Trophoblast cell (in vitro differentiated cells and primary cell): Measurements from ENCODE around the gene SRP72.

ENCODE experiments used
- DNase-seq, 2 donors: peaks; one replicate each; pipeline ENCODE4 v3.0.0-alpha.2; 2016
- H2AFZ ChIP-seq: 2 replicates; pipeline ENCODE4 v1.6.1; 2013; ENCODE audit warnings: low read length, moderate library complexity, mild to moderate bottlenecking; ENCODE audit not compliant: insufficient read depth, poor library complexity
- H2AK5ac ChIP-seq: 2 replicates; pipeline ENCODE4 v1.6.1; 2013; ENCODE audit warnings: mild to moderate bottlenecking, low read length
- H2BK120ac ChIP-seq: 2 replicates; pipeline ENCODE4 v1.6.1; 2013; ENCODE audit warnings: low read length, mild to moderate bottlenecking, moderate library complexity; ENCODE audit not compliant: insufficient read depth, poor library complexity
- H2BK12ac ChIP-seq: 2 replicates; pipeline ENCODE4 v1.6.1; 2013; ENCODE audit warnings: mild to moderate bottlenecking, low read length, moderate library complexity
- H2BK5ac ChIP-seq: 2 replicates; pipeline ENCODE4 v1.6.1; 2013; ENCODE audit warnings: low read length, low read depth, moderate library complexity, mild to moderate bottlenecking; ENCODE audit not compliant: poor library complexity
- H3K14ac ChIP-seq: 2 replicates; pipeline ENCODE4 v1.6.1; 2013; ENCODE audit warnings: mild to moderate bottlenecking, low read length
- H3K18ac ChIP-seq: 2 replicates; pipeline ENCODE4 v1.6.1; 2013; ENCODE audit warnings: mild to moderate bottlenecking, low read length
- H3K23ac ChIP-seq: 2 replicates; pipeline ENCODE4 v1.6.1; 2013; ENCODE audit warnings: low read length
- H3K27ac ChIP-seq: 2 replicates; pipeline ENCODE4 v1.5.1; 2013; ENCODE audit warnings: low read depth, mild to moderate bottlenecking, inconsistent platforms, low read length, moderate library complexity
- H3K27me3 ChIP-seq: 2 replicates; pipeline ENCODE4 v1.6.1; 2013; ENCODE audit warnings: inconsistent platforms, mild to moderate bottlenecking, low read length, moderate library complexity; ENCODE audit not compliant: insufficient read depth
- H3K36me3 ChIP-seq, 2 experiments: 1 replicate in 1 of 2; 2 replicates in 1 of 2; pipeline ENCODE4 v1.6.1; 2013; ENCODE audit warnings: low read length in 2 of 2, mild to moderate bottlenecking in 2 of 2, moderate library complexity in 1 of 2; ENCODE audit not compliant: insufficient read depth in 2 of 2, control insufficient read depth in 1 of 2
- H3K4ac ChIP-seq: 2 replicates; pipeline ENCODE4 v1.6.1; 2013; ENCODE audit warnings: low read depth, mild to moderate bottlenecking, low read length, moderate library complexity
- H3K4me1 ChIP-seq, 2 experiments: 1 replicate in 1 of 2; 2 replicates in 1 of 2; pipeline ENCODE4 v1.6.1; 2013; ENCODE audit warnings: low read length in 2 of 2, mild to moderate bottlenecking in 2 of 2, moderate library complexity in 1 of 2; ENCODE audit not compliant: insufficient read depth in 2 of 2, control insufficient read depth in 1 of 2
- H3K4me2 ChIP-seq: 2 replicates; pipeline ENCODE4 v1.6.1; 2013; ENCODE audit warnings: inconsistent platforms, mild to moderate bottlenecking, low read length, moderate library complexity
- H3K4me3 ChIP-seq: 2 replicates; pipeline ENCODE4 v1.5.1; 2013; ENCODE audit warnings: mild to moderate bottlenecking, low read depth, low read length, inconsistent platforms
- H3K79me1 ChIP-seq: one replicate; pipeline ENCODE4 v1.6.1; 2013; ENCODE audit warnings: low read length
- H3K79me2 ChIP-seq: 2 replicates; pipeline ENCODE4 v1.6.1; 2013; ENCODE audit warnings: low read length, mild to moderate bottlenecking; ENCODE audit not compliant: control insufficient read depth, insufficient read depth, poor library complexity
- H3K9ac ChIP-seq: 2 replicates; pipeline ENCODE4 v1.6.1; 2013; ENCODE audit warnings: mild to moderate bottlenecking, low read length
- H3K9me3 ChIP-seq: 2 replicates; pipeline ENCODE4 v1.6.1; 2013; ENCODE audit warnings: low read depth, mild to moderate bottlenecking, control low read depth, inconsistent platforms, low read length; ENCODE audit not compliant: insufficient read depth
- H4K12ac ChIP-seq: 2 replicates; pipeline ENCODE4 v1.6.1; 2013; ENCODE audit warnings: low read depth, mild to moderate bottlenecking, low read length, moderate library complexity
- H4K8ac ChIP-seq: 2 replicates; pipeline ENCODE4 v1.6.1; 2013; ENCODE audit warnings: low read depth, mild to moderate bottlenecking, low read length, moderate library complexity
- H4K91ac ChIP-seq: one replicate; pipeline ENCODE4 v1.6.1; 2013; ENCODE audit warnings: low read depth, mild to moderate bottlenecking, low read length, moderate library complexity
- WGBS: extraction: QIAGEN DNeasy Blood & Tissue Kit; methylation state at CpG from one replicate; pipeline ENCODE4 v1.1.7; 2013; ENCODE audit warnings: missing lambda C conversion rate; ENCODE audit not compliant: insufficient read length, insufficient coverage; ENCODE audit errors: extremely low coverage; 5-methylcytosine and 5-hydroxymethylcytosine counted together

The SRP72 gene

GRCh38 chr4:56450342-56450741 is 17.1 kb upstream of the SRP72 start:
- H3K4me2 ChIP-seq: no peak overlapping the region
- no peaks in the 10 kb centered on the region for H3K79me1 ChIP-seq
- no peak overlapping the region for H3K4ac ChIP-seq
- no peak for DNase-seq
- H4K8ac ChIP-seq: no peak overlapping the region
- H2AK5ac ChIP-seq: no peak overlapping the region
- H4K12ac ChIP-seq: no peak overlapping the region
- no peak overlapping the region for H2BK120ac ChIP-seq
- no peaks in the 10 kb centered on the region for H3K4me1 ChIP-seq
- no peak overlapping the region for H2BK5ac ChIP-seq
- peaks cover 9 to 26% of the 10 kb centered on the region in 2 experiments for H3K36me3 ChIP-seq
- H3K23ac ChIP-seq: no peak overlapping the region
- no peak overlapping the region for H2AFZ ChIP-seq
- H3K27ac ChIP-seq: no peak overlapping the region
- no peak overlapping the region for H3K9ac ChIP-seq
- no peak overlapping the region for H4K91ac ChIP-seq
- H3K4me3 ChIP-seq: no peak overlapping the region
- WGBS: no CpG with 5 or more reads among the region's 1 CpG
- no peak overlapping the region for H2BK12ac ChIP-seq
- H3K14ac ChIP-seq: no peak overlapping the region
- H3K27me3 ChIP-seq: no peaks in the 10 kb centered on the region
- H3K79me2 ChIP-seq: no peaks in the 10 kb centered on the region
- H3K9me3 ChIP-seq: no peaks in the 10 kb centered on the region
- no peak overlapping the region for H3K18ac ChIP-seq

GRCh38 chr4:56460085-56460484 is 7.3 kb upstream of the SRP72 start:
- Histone ChIP-seq H2AFZ (no peak overlapping the region), H2BK5ac (no peak overlapping the region), H3K36me3 (peaks cover 24 to 33% of the 10 kb centered on the region in 2 experiments), H3K27me3 (no peaks in the 10 kb centered on the region), H3K14ac (no peak overlapping the region), H4K12ac (no peak overlapping the region), H3K9ac (no peak overlapping the region), H3K27ac (no peak overlapping the region), H2AK5ac (no peak overlapping the region), H3K4ac (no peak overlapping the region), H3K18ac (no peak overlapping the region), H3K4me3 (no peak overlapping the region), H4K91ac (no peak overlapping the region), H3K4me1 (no peaks in the 10 kb centered on the region), H2BK120ac (no peak overlapping the region), H3K4me2 (no peak overlapping the region), H3K79me1 (no peaks in the 10 kb centered on the region), H2BK12ac (no peak overlapping the region), H4K8ac (no peak overlapping the region), H3K23ac (no peak overlapping the region), H3K79me2 (no peaks in the 10 kb centered on the region), H3K9me3 (no peaks in the 10 kb centered on the region)
- WGBS: no CpG with 5 or more reads among the region's 3 CpGs
- no peak for DNase-seq

- Histone ChIP-seq H2BK12ac (no peak overlapping the region), H3K27me3 (no peaks in the 10 kb centered on the region), H3K4me1 (peaks cover 4 to 9% of the 10 kb centered on the region in 2 experiments), H3K9ac (no peak overlapping the region), H2BK5ac (no peak overlapping the region), H4K12ac (no peak overlapping the region), H3K4ac (no peak overlapping the region), H3K9me3 (no peaks in the 10 kb centered on the region), H2BK120ac (no peak overlapping the region), H3K36me3 (peaks cover 15 to 22% of the 10 kb centered on the region in 2 experiments), H3K4me3 (no peak overlapping the region), H3K4me2 (no peak overlapping the region), H2AFZ (no peak overlapping the region), H3K79me2 (no peaks in the 10 kb centered on the region), H3K18ac (no peak overlapping the region), H2AK5ac (no peak overlapping the region), H4K91ac (no peak overlapping the region), H3K27ac (no peak overlapping the region), H3K23ac (no peak overlapping the region), H3K79me1 (peaks cover 4% of the 10 kb centered on the region), H3K14ac (no peak overlapping the region), H4K8ac (no peak overlapping the region)
- no peak for DNase-seq
Observed at GRCh38 chr4:56462157-56462556, 5.3 kb upstream of the SRP72 start.

- Histone ChIP-seq H3K9me3 (no peaks in the 10 kb centered on the region), H2BK120ac (no peak overlapping the region), H3K27ac (no peak overlapping the region), H2BK5ac (no peak overlapping the region), H3K79me2 (peaks cover 4% of the 10 kb centered on the region), H3K4me2 (no peak overlapping the region), H3K79me1 (peaks cover 8% of the 10 kb centered on the region), H3K36me3 (peaks cover 13 to 17% of the 10 kb centered on the region in 2 experiments), H3K27me3 (no peaks in the 10 kb centered on the region), H3K9ac (no peak overlapping the region), H2AK5ac (no peak overlapping the region), H3K4me3 (no peak overlapping the region), H3K23ac (no peak overlapping the region), H3K4ac (no peak overlapping the region), H2BK12ac (no peak overlapping the region), H2AFZ (no peak overlapping the region), H3K18ac (no peak overlapping the region), H4K91ac (no peak overlapping the region), H3K14ac (no peak overlapping the region), H4K12ac (no peak overlapping the region), H4K8ac (no peak overlapping the region), H3K4me1 (peaks cover 4 to 9% of the 10 kb centered on the region in 2 experiments)
- no CpG with 5 or more reads among the region's 5 CpGs for whole genome bisulfite sequencing
- DNase-seq: no peak
Observed at GRCh38 chr4:56463711-56464110, 3.7 kb upstream of the SRP72 start.
